ENCODE results near the gene MAPK1IP1L.
A peak's percentile ranks its signal among the peaks of the same experiment; 100 is the strongest.
"Not testable (repeated sequence)": the region's sequence is repeated elsewhere in the genome, so short reads cannot be mapped to it uniquely, and the experiment has no call there.

Gene MAPK1IP1L

DNA sequence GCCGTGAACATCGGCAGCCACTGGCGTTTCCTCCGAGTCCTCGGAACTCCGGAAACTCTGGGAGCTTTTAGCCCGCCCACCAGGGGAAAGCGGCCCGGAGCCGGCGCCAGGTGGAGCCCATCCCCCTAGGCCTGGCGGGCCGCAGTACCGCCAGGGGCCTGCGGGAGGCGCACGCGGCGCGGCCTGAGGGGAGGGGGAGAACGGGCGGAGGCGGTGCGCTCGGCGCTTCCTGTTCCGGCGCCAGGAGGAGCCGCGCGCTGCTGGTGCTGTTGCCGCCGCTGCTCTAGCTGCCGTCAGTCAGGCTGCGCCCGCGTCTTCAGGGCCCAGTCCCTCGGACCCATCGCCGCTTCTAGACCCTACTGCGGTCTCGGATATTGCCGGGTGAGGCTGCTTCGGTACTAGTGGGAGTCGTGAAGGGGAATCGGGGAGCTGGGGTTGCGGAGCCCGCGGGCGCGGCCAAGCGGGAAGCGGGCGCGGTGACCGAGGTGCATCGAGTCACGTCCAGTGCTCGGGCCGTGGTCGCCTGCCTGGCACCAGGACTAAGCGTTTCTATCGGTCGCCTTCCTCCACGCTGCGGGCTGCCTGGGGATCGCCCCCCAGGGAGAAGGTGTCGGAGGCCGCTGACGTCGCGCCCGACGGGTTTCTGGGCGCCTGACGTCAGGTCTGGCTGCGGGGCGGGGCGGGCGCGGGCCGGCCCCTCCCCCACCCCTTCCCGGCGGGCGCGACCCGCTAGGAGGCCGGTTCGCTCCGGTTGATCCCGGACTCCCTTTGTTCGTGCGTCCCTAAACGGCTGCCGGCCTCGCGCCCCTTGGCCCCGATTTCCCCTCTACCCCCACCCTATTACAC, at the start of gene MAPK1IP1L:
TSS of gene MAPK1IP1L (plus strand) at position 225 of the 846 bp plus-strand sequence. CDS start 10,037 bp downstream, outside the sequence.
- Mint-ChIP-seq H3K27me3 (no peaks in the 10 kb centered on the region), H3K36me3 (ENCODE audit: low read depth) (peaks cover 39% of the 10 kb centered on the region), H3K9me3 (no peaks in the 10 kb centered on the region), H3K4me3 (peak within 1 kb of the TSS; percentile 92), H3K4me1 (ENCODE audit: low read depth) (peaks cover 43% of the 10 kb centered on the region), H3K27ac (peak within 1 kb of the TSS; percentile 97)

DNA sequence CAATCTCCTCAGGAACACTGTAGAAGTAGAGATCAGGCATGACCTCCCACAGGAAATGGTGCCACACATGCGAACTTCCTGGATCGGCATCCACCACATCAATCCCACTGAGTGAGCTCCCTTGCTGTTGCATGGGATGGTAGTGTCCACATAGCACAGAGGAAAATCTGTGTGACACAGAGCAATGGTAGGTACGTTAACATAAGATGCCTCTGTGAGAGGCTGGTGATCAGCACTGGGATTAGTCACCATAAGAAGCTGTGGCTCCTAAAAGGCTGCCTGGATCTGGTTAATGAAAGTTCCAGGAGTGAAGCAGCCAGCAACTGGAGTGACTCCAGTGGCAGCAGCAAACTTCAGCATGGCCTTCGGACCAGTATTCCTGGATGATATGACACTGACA, 46.4 kb upstream of the MAPK1IP1L start:
- Mint-ChIP-seq H3K27me3 (no peaks in the 10 kb centered on the region), H3K4me3 (no peak overlapping the region), H3K4me1 (ENCODE audit: low read depth) (no peaks in the 10 kb centered on the region), H3K9me3 (no peaks in the 10 kb centered on the region), H3K36me3 (ENCODE audit: low read depth) (peaks cover 74% of the 10 kb centered on the region), H3K27ac (no peak overlapping the region)

DNA sequence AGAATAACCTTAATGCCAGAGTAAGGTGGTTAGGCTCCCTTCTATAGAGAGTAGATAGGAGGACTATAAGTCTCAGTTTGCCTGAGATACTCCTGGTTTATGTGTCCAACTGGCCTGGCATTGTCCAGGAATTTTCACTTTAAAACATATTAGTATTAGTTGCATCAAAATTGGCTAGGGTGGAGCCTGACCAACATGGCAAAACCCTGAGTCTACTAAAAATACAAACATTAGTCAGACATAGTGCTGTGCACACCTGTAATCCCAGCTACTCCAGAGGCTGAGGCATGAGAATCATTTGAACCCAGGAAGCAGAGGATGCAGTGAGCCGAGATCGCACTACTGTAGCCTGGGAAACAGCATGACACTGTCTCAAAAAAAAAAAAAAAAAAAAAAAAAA, 36.4 kb upstream of the MAPK1IP1L start:
- H3K27me3 Mint-ChIP-seq = no peaks in the 10 kb centered on the region
- H3K4me1 Mint-ChIP-seq (ENCODE audit: low read depth) = peaks cover under 1% of the 10 kb centered on the region
- peaks cover 58% of the 10 kb centered on the region for H3K36me3 Mint-ChIP-seq (ENCODE audit: low read depth)

DNA sequence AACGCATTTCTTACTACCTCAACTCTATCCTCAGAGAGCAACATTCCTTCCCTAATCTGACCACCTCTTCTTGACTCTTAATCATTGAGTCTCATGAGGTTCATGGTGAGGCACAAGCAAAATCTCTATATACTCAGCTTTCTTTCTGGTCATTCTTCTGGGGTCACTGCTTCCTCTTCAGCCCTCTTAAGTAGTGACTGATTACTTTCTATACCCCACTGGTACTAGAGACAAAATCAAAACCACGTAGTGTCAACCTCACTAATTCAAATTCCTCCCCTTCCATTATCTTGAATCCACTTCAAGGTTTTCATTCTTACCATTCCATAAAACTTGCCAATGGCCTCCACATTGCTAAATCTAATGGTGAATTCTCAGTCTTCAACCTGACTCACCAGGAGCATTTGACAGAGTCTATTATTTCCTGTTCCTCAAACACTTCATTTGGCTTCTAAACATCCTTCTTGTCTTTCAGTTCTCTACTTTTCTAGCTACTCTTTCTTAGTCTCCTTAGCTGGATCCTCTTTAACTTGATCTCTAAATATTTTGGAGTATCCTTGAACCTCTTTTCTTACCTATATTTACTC, 31.4 kb upstream of the MAPK1IP1L start:
- Mint-ChIP-seq H3K9me3 (no peaks in the 10 kb centered on the region), H3K4me1 (ENCODE audit: low read depth) (peaks cover 23% of the 10 kb centered on the region), H3K27ac (no peak overlapping the region), H3K4me3 (no peak overlapping the region), H3K36me3 (ENCODE audit: low read depth) (peaks cover 65% of the 10 kb centered on the region), H3K27me3 (no peaks in the 10 kb centered on the region)

More for the DNA sequence above, 36.4 kb upstream of the MAPK1IP1L start:
- Mint-ChIP-seq H3K9me3 (no peaks in the 10 kb centered on the region), H3K4me3 (no peak overlapping the region), H3K27ac (no peak overlapping the region)

DNA sequence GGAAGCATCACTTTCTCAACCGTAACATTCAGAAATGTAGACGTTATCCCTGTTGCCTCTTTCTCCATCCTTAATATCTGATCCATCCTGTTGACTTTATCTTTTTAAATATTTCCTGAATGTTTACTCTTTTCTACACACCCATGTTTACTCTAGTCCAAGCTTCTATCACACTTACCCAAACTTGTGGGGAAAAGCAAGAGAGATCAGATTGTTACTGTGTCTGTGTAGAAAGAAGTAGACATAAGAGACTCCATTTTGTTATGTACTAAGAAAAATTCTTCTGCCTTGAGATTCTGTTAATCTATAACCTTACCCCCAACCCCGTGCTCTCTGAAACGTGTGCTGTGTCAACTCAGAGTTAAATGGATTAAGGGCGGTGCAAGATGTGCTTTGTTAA, 27.1 kb upstream of the MAPK1IP1L start:
- not testable (repeated sequence) for H3K27me3 Mint-ChIP-seq
- Mint-ChIP-seq H3K36me3 (ENCODE audit: low read depth) (peaks cover 55% of the 10 kb centered on the region), H3K4me1 (ENCODE audit: low read depth) (peaks cover 54% of the 10 kb centered on the region)

DNA sequence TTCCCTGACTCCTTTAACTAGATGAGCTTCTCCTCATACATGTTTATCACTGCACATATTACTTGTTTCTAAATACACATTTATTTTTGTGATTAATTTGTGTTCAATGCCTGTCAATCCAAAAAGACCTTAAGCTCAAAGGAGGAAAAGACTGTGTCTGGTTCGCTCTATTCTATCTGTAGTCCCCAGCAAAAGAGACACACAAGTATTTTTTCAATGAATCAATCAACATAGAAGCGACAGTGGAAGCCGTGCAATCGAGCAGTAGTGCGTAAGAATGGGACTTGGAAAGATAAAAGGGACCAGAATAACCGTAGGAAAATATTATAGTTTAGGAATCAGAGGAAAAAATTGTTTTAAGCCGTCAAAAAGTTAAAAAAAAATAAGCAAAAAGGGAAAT, 25.5 kb upstream of the MAPK1IP1L start:
- H3K4me1 Mint-ChIP-seq (ENCODE audit: low read depth) = peaks cover 61% of the 10 kb centered on the region
- no peaks in the 10 kb centered on the region for H3K27me3 Mint-ChIP-seq
- H3K27ac Mint-ChIP-seq = peak overlapping the region; percentile 93
- H3K9me3 Mint-ChIP-seq = no peaks in the 10 kb centered on the region
- H3K36me3 Mint-ChIP-seq (ENCODE audit: low read depth) = peaks cover 42% of the 10 kb centered on the region
- H3K4me3 Mint-ChIP-seq = peak overlapping the region; percentile 95

More for the DNA sequence above, 27.1 kb upstream of the MAPK1IP1L start:
- H3K9me3 Mint-ChIP-seq, H3K27ac Mint-ChIP-seq, H3K4me3 Mint-ChIP-seq: not testable (repeated sequence)

DNA sequence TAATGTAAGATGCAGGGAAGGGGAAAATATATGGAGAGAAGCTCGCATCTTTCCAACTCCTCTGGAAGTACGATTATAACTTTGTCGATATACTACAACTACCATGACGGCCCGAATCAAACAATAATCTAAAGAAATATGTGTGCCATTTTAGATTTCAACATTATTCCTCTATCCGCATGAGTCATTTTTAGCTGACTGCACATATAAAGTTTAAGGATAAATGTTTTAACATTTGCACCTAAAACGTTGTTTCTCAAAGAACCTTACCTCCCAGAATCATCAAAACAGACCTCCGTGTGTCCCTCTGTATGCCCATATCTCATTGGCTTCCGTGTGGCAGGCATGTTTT, 25.0 kb upstream of the MAPK1IP1L start:
- H3K4me3 Mint-ChIP-seq = peak overlapping the region; percentile 95
- H3K27me3 Mint-ChIP-seq = no peaks in the 10 kb centered on the region
- peaks cover 61% of the 10 kb centered on the region for H3K4me1 Mint-ChIP-seq (ENCODE audit: low read depth)
- H3K36me3 Mint-ChIP-seq (ENCODE audit: low read depth) = peaks cover 40% of the 10 kb centered on the region
- H3K27ac Mint-ChIP-seq = peak overlapping the region; percentile 93
- no peaks in the 10 kb centered on the region for H3K9me3 Mint-ChIP-seq

DNA sequence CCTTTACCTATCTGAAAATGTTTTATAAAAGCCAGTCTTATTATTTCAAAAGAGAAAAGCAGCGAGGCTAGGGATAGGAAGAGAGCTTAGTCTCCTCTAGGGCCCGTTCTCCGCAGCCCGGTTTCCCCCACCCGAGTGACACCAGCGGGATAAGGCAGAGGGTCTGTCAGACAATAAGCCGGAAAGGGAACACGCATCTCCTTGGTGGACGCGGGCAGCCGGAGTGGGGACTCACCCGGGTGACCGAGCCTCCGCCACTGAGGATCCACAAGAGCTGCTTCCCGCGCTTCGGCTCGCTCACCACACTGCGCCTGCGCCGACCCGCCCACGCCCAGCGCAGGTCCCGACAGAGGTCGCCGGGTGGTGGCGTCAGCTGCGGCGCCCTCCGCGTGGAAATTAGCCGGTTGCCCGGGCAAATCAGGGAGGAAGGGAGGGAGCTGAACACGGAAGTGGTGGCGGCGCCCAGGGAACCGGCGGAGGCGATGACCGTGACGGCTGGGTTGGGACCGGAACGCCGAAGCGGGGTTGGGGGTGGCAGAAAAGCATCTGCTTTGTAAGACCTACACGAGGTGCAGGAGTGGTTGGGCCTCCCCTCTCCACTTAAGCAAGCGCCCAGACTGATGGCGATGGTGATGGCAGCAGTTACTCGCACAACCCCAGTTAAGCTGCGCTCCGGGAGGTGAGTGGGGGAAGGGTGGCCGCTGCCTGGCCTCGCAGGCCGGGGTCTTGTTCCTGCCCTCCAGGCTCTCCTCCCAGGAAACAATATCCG, 24.5 kb upstream of the MAPK1IP1L start, which contains the start of the genes SOCS4 and WDHD1:
TSS of gene SOCS4 (plus strand) at position 444 of the 769 bp plus-strand sequence. CDS start 15,806 bp downstream, outside the sequence.
TSS of gene WDHD1 (minus strand) at position 307 of the 769 bp plus-strand sequence. CDS start 312 bp downstream, outside the sequence.
- H3K4me3 Mint-ChIP-seq = peak within 1 kb of the TSS; percentile 95
- H3K27me3 Mint-ChIP-seq = no peaks in the 10 kb centered on the region
- peaks cover 57% of the 10 kb centered on the region for H3K4me1 Mint-ChIP-seq (ENCODE audit: low read depth)
- peak within 1 kb of the TSS; percentile 93 for H3K27ac Mint-ChIP-seq
- no peaks in the 10 kb centered on the region for H3K9me3 Mint-ChIP-seq
- H3K36me3 Mint-ChIP-seq (ENCODE audit: low read depth) = peaks cover 39% of the 10 kb centered on the region

DNA sequence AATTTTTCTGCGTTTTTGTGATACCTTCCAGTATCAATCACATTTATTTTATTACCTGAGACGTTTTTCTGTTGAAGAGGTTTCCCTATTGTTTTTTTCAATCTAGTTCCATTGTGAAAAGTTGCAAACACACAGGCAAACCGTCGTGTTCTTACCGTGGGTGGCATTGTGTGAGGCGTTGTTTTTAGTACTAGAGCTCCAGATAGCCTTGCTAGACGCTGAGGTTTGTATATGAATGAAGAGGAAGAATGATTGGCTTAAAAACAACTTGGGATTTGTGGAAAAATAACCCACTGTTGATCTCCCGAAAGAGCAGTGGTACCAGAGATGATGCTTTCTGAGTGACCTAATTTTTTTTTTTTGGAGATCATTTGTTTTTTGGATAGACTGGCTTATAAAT, 23.4 kb upstream of the MAPK1IP1L start:
- H3K4me1 Mint-ChIP-seq (ENCODE audit: low read depth) = peaks cover 54% of the 10 kb centered on the region
- peak overlapping the region; percentile 95 for H3K4me3 Mint-ChIP-seq
- peaks cover 41% of the 10 kb centered on the region for H3K36me3 Mint-ChIP-seq (ENCODE audit: low read depth)
- peak overlapping the region; percentile 93 for H3K27ac Mint-ChIP-seq
- no peaks in the 10 kb centered on the region for H3K27me3 Mint-ChIP-seq
- no peaks in the 10 kb centered on the region for H3K9me3 Mint-ChIP-seq

DNA sequence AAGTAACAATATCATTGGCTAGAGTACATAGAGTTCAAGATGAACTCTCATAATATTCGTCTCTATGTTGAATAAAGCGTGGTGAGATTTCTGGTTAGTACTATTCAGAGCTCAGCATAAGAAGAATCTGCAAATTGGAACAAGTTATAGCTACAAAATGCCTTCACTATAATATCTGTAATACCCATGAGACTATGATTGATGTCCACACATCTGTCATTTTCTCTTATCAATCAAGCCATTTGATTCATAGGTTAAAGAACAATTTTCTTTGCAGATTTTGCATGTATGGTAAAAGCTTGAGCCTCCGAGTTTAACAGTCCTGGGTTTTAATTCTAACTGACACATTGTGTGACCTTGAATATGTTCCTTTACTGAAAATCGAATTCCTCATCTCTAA, 23.0 kb upstream of the MAPK1IP1L start:
- H3K9me3 Mint-ChIP-seq = no peaks in the 10 kb centered on the region

DNA sequence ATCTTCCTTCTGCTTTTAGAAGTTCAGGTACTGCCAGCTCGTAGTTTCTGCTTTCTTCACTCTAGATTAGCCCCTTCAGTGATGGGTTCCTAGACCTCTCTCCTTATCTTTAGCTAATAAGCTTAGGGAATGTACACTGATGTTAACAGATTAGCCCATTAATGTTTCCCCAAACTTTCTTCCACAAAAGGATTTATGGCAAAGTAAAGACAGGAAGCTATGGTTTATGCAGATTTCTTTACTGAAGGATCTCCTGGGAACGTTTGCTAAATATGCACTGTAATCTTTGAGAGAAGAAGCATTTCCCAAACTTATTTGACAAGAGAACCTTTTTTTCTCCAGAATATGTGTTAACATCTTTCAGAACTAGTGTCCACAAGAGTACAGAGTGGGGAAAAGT, 20.3 kb upstream of the MAPK1IP1L start:
- Mint-ChIP-seq H3K4me1 (ENCODE audit: low read depth) (peaks cover 40% of the 10 kb centered on the region), H3K4me3 (no peak overlapping the region), H3K36me3 (ENCODE audit: low read depth) (peaks cover 37% of the 10 kb centered on the region), H3K9me3 (no peaks in the 10 kb centered on the region), H3K27me3 (no peaks in the 10 kb centered on the region), H3K27ac (no peak overlapping the region)

More for the DNA sequence above, 23.0 kb upstream of the MAPK1IP1L start:
- no peaks in the 10 kb centered on the region for H3K27me3 Mint-ChIP-seq
- H3K4me1 Mint-ChIP-seq (ENCODE audit: low read depth) = peaks cover 50% of the 10 kb centered on the region
- H3K4me3 Mint-ChIP-seq = peak overlapping the region; percentile 95
- H3K36me3 Mint-ChIP-seq (ENCODE audit: low read depth) = peaks cover 40% of the 10 kb centered on the region
- H3K27ac Mint-ChIP-seq = peak overlapping the region; percentile 93

DNA sequence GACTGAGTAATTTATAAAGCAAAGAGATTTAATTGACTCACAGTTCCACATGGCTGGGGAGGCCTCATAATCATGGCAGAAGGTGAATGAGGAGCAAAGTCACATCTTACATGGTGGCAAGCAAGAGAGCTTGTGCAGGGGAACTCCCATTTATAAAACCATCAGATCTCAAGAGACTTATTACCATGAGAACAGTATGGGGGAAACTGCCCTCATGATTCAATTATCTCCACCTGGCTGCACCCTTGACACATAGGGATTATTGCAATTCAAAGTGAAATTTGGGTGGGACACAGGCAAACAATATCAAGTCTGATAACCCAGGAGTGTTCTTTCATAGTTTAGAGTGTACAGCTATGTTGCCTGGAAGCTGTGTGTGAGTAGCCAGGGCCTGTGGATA, 13.5 kb upstream of the MAPK1IP1L start:
- not testable (repeated sequence) for H3K9me3 Mint-ChIP-seq; H3K27ac Mint-ChIP-seq; H3K4me3 Mint-ChIP-seq; H3K27me3 Mint-ChIP-seq; H3K4me1 Mint-ChIP-seq (ENCODE audit: low read depth)
- H3K36me3 Mint-ChIP-seq (ENCODE audit: low read depth) = peaks cover 47% of the 10 kb centered on the region

DNA sequence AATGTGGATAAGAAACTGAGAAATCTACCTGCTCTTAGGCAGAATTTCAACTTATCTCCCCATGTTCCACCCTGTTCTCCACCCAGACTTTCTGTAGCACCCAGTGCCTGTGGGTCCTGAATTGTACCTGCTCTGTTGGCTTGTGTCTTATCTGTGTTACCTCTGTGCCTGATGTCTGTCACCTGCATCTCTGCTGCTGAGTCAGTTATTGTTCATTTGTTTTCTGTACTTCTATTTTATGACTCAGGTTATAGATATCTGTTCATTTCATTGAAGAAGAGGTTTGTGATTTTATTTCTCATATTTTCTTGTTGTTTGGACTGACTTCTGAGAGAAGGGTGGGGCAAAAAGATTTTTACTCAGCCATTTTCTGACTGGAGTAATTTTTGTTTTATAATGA, 12.7 kb upstream of the MAPK1IP1L start:
- Mint-ChIP-seq H3K4me3 (no peak overlapping the region), H3K9me3 (no peaks in the 10 kb centered on the region), H3K36me3 (ENCODE audit: low read depth) (peaks cover 50% of the 10 kb centered on the region), H3K27ac (no peak overlapping the region), H3K27me3 (no peaks in the 10 kb centered on the region), H3K4me1 (ENCODE audit: low read depth) (peaks cover 4% of the 10 kb centered on the region)

DNA sequence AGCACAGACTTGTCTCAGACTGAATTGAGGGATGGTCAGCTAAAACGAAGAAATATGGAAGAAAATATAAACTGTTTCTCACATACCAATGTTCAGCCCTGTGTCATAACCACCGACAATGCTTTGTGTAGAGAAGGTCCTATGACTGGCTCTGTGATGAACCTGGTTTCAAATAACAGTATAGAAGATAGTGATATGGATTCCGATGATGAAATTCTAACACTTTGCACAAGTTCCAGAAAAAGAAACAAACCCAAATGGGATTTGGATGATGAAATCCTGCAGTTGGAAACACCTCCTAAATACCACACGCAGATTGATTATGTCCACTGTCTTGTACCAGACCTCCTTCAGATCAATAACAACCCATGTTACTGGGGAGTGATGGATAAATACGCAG, 7.9 kb upstream of the MAPK1IP1L start:
- no peaks in the 10 kb centered on the region for H3K9me3 Mint-ChIP-seq
- peaks cover 32% of the 10 kb centered on the region for H3K36me3 Mint-ChIP-seq (ENCODE audit: low read depth)
- no peaks in the 10 kb centered on the region for H3K27me3 Mint-ChIP-seq
- no peak overlapping the region for H3K4me3 Mint-ChIP-seq
- peaks cover 18% of the 10 kb centered on the region for H3K4me1 Mint-ChIP-seq (ENCODE audit: low read depth)
- no peak overlapping the region for H3K27ac Mint-ChIP-seq

DNA sequence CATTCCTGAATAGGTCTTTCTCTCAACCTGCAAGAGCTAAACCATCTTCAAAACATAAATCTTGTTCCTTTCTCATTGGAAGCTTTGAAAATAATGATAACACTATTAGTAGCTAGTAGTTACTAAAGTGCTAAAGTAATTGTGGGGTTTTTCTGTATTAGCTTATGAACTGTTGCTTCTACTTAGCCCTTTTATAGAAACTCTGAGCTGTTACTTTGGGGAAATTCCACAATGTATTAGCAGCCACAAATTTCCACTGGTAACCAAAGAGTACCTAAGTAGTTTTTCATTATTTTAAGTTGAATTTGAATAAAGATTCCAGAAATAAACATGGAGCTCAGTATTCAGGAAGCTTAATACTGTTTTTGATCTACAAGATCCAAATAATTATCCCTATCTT, 6.4 kb upstream of the MAPK1IP1L start:
- H3K27me3 Mint-ChIP-seq = no peaks in the 10 kb centered on the region
- no peak overlapping the region for H3K27ac Mint-ChIP-seq
- H3K4me1 Mint-ChIP-seq (ENCODE audit: low read depth) = peaks cover 18% of the 10 kb centered on the region
- peaks cover 21% of the 10 kb centered on the region for H3K36me3 Mint-ChIP-seq (ENCODE audit: low read depth)
- no peaks in the 10 kb centered on the region for H3K9me3 Mint-ChIP-seq
- no peak overlapping the region for H3K4me3 Mint-ChIP-seq

Data from stimulated activated naive CD8-positive, alpha-beta T cell treated with anti-CD3 and anti-CD28 coated beads, Interleukin-15, Interleukin-2, amounts not matched to agents 100 ng/mL and 50 ng/mL, for 24 hours (primary cell).